PC-3 (cell line): ENCODE data around the gene ESRRG. TPM values are rescaled to one million over a fixed set of nuclear protein-coding genes. Genes with fewer than 3 reads are reported as not detected.
"Not testable (repeated sequence)": the region's sequence is repeated elsewhere in the genome, so short reads cannot be mapped to it uniquely, and the experiment has no call there.

Experiments
- ATAC-seq: fragments of 200-7000 bp; cut with Tn5 transposase; 2 replicates; pipeline ENCODE4 v1.9.1; 2020; ENCODE audit warnings: mild to moderate bottlenecking, moderate library complexity
- BruUV-seq: library from RNA; stranded (reverse); fragments of 400-500 nt; replicated peaks from 2 replicates; lab custom pipeline; 2021; lab: Mats Ljungman, UMichigan
- CTCF ChIA-PET: fragments of 300-600 bp; sonication (Branson Sonifier 250); formaldehyde crosslinking; loops from one replicate; lab custom pipeline; 2022; ENCODE audit warnings: antibody characterized with exemption; lab: Charles Lee
- POLR2A ChIA-PET: fragments of 300-600 bp; sonication (Branson Sonifier 250); formaldehyde crosslinking; loops from one replicate; lab custom pipeline; 2022; ENCODE audit warnings: antibody characterized with exemption; ENCODE audit not compliant: unreplicated experiment; lab: Charles Lee
- DNase-seq: peaks from one replicate; pipeline ENCODE4 v3.0.0-alpha.2; 2015
- H2AFZ ChIP-seq: fragments of 300-600 bp; sonication (generic); 2 replicates; pipeline ENCODE4 v1.6.0; 2016; ENCODE audit warnings: antibody characterized with exemption, low read length
- H3F3A ChIP-seq: fragments of 300-600 bp; sonication (generic); one replicate; pipeline ENCODE4 v1.6.0; 2017; ENCODE audit warnings: antibody characterized with exemption, low read length, control low read depth, mild to moderate bottlenecking; ENCODE audit not compliant: unreplicated experiment
- H3K27ac ChIP-seq: fragments of 300-600 bp; sonication (generic); 2 replicates; pipeline ENCODE4 v1.5.1; 2016; ENCODE audit warnings: mild to moderate bottlenecking, low read length
- H3K27me3 ChIP-seq: fragments of 300-600 bp; sonication (generic); 2 replicates; pipeline ENCODE4 v1.6.1; 2016; ENCODE audit warnings: low read length, mixed read lengths
- H3K36me3 ChIP-seq: fragments of 300-600 bp; sonication (generic); 2 replicates; pipeline ENCODE4 v1.6.1; 2016; ENCODE audit warnings: low read depth, mixed run types, low read length, mixed read lengths
- H3K4me1 ChIP-seq: fragments of 300-600 bp; sonication (generic); 2 replicates; pipeline ENCODE4 v1.5.1; 2016; ENCODE audit warnings: low read length; ENCODE audit not compliant: insufficient read depth
- H3K4me2 ChIP-seq: fragments of 300-600 bp; sonication (generic); 2 replicates; pipeline ENCODE4 v1.6.0; 2016; ENCODE audit warnings: low read length
- H3K4me3 ChIP-seq: fragments of 300-600 bp; sonication (generic); 2 replicates; pipeline ENCODE4 v1.5.1; 2016; ENCODE audit warnings: mild to moderate bottlenecking, low read length, mixed read lengths
- H3K79me2 ChIP-seq: fragments of 300-600 bp; sonication (generic); 2 replicates; pipeline ENCODE4 v1.6.1; 2017; ENCODE audit warnings: low read length, mixed read lengths
- H3K9ac ChIP-seq: fragments of 300-600 bp; sonication (generic); 2 replicates; pipeline ENCODE4 v1.6.0; 2016; ENCODE audit warnings: mild to moderate bottlenecking, low read length
- H3K9me2 ChIP-seq: fragments of 300-600 bp; sonication (generic); replicated peaks from 2 replicates; pipeline ENCODE4 v1.6.1; 2016; ENCODE audit warnings: mixed run types, low read length, mixed read lengths
- H3K9me3 ChIP-seq: fragments of 300-600 bp; sonication (generic); 2 replicates; pipeline ENCODE4 v1.6.1; 2016; ENCODE audit warnings: low read length, mixed read lengths
- H4K20me1 ChIP-seq: fragments of 300-600 bp; sonication (generic); 2 replicates; pipeline ENCODE4 v1.6.1; 2016; ENCODE audit warnings: low read length, mixed read lengths
- CTCF ChIP-seq: fragments of 300-600 bp; sonication (generic); conservative IDR thresholded peaks from 2 replicates; pipeline ENCODE4 v1.5.1; 2017; ENCODE audit warnings: antibody characterized with exemption, low read depth, mild to moderate bottlenecking, low read length
- EZH2 ChIP-seq: fragments of 300-600 bp; sonication (generic); IDR thresholded peaks from one replicate; pipeline ENCODE4 v1.6.1; 2017; ENCODE audit warnings: antibody characterized with exemption, mild to moderate bottlenecking, low read length; ENCODE audit not compliant: unreplicated experiment
- EZH2phosphoT487 ChIP-seq: fragments of 300-600 bp; sonication (generic); IDR thresholded peaks from 2 replicates; pipeline ENCODE4 v1.6.1; 2018; ENCODE audit warnings: mild to moderate bottlenecking, antibody characterized with exemption, low read length, borderline replicate concordance
- intact Hi-C: fragments of 100-400 bp; cut with micrococcal nuclease; formaldehyde crosslinking; loops from 2 replicates; pipeline ENCODE4 v1.9.0; 2023
- total RNA-seq: library from RNA; depleted of rRNA; stranded (reverse); fragments of >200 nt; gene quantifications from 2 replicates; pipeline ENCODE4 v1.2.3, GENCODE V29; 2014

Gene ESRRG
- total RNA-seq, 1 experiment from 2014 or later, result 1.7 TPM

DNA sequence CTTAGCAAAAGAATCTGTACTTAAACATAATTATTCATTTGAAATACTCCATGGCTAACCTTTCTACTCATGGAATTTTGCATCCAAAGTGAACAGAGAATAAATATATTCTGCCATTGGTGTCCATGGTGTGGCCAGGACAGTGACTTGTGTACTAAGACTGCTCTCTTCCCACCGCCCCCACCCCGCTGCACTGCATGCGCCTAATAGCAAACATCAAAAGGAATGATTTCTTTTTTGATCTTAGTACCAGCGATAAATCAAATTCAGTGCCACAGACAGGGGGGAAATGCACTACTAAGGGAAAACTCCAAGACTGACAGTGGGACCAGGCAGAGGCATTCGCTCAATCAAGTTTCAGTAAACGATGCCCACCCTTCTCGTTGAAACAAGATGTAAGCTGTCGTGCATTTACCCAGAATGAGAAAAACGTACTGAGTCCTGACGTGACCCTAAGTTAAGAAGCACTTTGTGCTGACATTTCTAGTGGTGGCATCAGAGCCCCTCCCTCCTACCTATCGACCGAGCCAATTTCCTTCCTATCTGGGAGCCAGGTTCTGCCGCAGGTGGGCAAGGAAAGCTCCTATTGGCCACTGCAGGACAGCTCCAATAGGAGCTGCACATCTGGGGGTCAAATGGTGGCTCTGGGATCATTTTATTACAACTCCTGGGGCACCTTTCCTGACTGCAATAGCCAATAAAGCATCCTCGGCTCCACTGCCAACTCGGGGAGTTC, 12.5 kb downstream of the ESRRG start:
- peaks cover 72% of the 10 kb centered on the region for H3K27me3 ChIP-seq
- ChIA-PET POLR2A (no interaction called here), CTCF (no interaction called here)
- no peaks in the 10 kb centered on the region for H3K36me3 ChIP-seq
- H3F3A ChIP-seq, result no peaks in the 10 kb centered on the region
- TF ChIP-seq EZH2 (no peak), CTCF (no peak), EZH2phosphoT487 (0 out of 2 replicates have a peak, but pooled peaks have one; percentile 12)
- no peak overlapping the region for H3K4me2 ChIP-seq
- BruUV-seq, result no TSS peak
- intact Hi-C loops, result no loop called here
- no peaks in the 10 kb centered on the region for H3K79me2 ChIP-seq
- H2AFZ ChIP-seq, result no peak overlapping the region
- no peak overlapping the region for H3K9ac ChIP-seq
- H3K9me3 ChIP-seq, result no peaks in the 10 kb centered on the region
- no peaks in the 10 kb centered on the region for H4K20me1 ChIP-seq
- H3K4me1 ChIP-seq, result no peaks in the 10 kb centered on the region
- H3K9me2 ChIP-seq, result no peaks in the 10 kb centered on the region
- ATAC-seq (no peak), DNase-seq (no peak)
- no peak overlapping the region for H3K27ac ChIP-seq
- no peak overlapping the region for H3K4me3 ChIP-seq

- ATAC-seq, result no peak
- DNase-seq, result no peak
- Histone ChIP-seq H3F3A (no peaks in the 10 kb centered on the region), H3K9me2 (no peaks in the 10 kb centered on the region), H2AFZ (no peak overlapping the region), H3K4me3 (no peak overlapping the region), H3K79me2 (no peaks in the 10 kb centered on the region), H3K4me2 (no peak overlapping the region), H3K27ac (no peak overlapping the region), H3K9ac (no peak overlapping the region), H3K9me3 (no peaks in the 10 kb centered on the region), H3K4me1 (no peaks in the 10 kb centered on the region), H3K27me3 (peaks cover 66% of the 10 kb centered on the region), H3K36me3 (no peaks in the 10 kb centered on the region), H4K20me1 (no peaks in the 10 kb centered on the region)
- intact Hi-C loops, result no loop called here
- CTCF ChIA-PET, result no interaction called here
- POLR2A ChIA-PET, result no interaction called here
- TF ChIP-seq EZH2 (no peak), CTCF (no peak), EZH2phosphoT487 (no peak)
- no TSS peak for BruUV-seq
These were observed 13.2 kb downstream of the ESRRG start for GRCh38 chr1:216710055-216710454.

- DNase-seq (no peak), ATAC-seq (no peak)
- ChIA-PET POLR2A (no interaction called here), CTCF (no interaction called here)
- no peak overlapping the region for H2AFZ ChIP-seq
- H4K20me1 ChIP-seq, result no peaks in the 10 kb centered on the region
- BruUV-seq, result no TSS peak
- no peaks in the 10 kb centered on the region for H3F3A ChIP-seq
- intact Hi-C loops, result no loop called here
- TF ChIP-seq CTCF (no peak), EZH2phosphoT487 (no peak), EZH2 (no peak)
- no peaks in the 10 kb centered on the region for H3K4me1 ChIP-seq
- H3K79me2 ChIP-seq, result no peaks in the 10 kb centered on the region
- no peaks in the 10 kb centered on the region for H3K9me3 ChIP-seq
- no peak overlapping the region for H3K4me3 ChIP-seq
- H3K4me2 ChIP-seq, result no peak overlapping the region
- H3K9me2 ChIP-seq, result no peaks in the 10 kb centered on the region
- no peak overlapping the region for H3K9ac ChIP-seq
- no peak overlapping the region for H3K27ac ChIP-seq
- peaks cover 28% of the 10 kb centered on the region for H3K27me3 ChIP-seq
- no peaks in the 10 kb centered on the region for H3K36me3 ChIP-seq
These were observed 17.6 kb downstream of the ESRRG start for GRCh38 chr1:216705676-216706075.

DNA sequence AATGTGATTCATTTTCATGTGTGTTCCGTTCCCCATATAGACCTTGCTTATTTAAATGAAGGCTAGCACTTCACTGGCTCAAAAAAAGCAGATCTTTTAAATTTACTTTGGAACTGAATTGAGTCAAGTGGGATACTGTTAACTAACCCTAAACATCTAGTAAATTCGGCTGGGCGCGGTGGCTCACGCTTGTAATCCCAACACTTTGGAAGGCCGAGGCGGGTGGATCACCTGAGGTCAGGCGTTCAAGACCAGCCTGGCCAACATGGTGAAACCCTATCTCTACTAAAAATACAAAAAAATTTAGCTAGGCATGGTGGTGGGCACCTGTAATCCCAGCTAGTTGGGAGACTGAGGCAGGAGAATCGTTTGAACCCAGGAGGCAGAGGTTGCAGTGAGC, 19.2 kb downstream of the ESRRG start:
- CTCF ChIA-PET, H2AFZ ChIP-seq, intact Hi-C loops, H3K9me3 ChIP-seq, H3K4me1 ChIP-seq, H3K4me3 ChIP-seq, POLR2A ChIA-PET, H3K9ac ChIP-seq, H3K4me2 ChIP-seq, H4K20me1 ChIP-seq, BruUV-seq, H3F3A ChIP-seq, H3K27ac ChIP-seq, H3K79me2 ChIP-seq, ATAC-seq, DNase-seq, H3K36me3 ChIP-seq, H3K9me2 ChIP-seq: not testable (repeated sequence)
- H3K27me3 ChIP-seq, result peaks cover 15% of the 10 kb centered on the region
